ENCODE data around the gene LRRFIP1.

LRRFIP1 gene

GRCh38 chr2:237823544-237823943, 196.2 kb downstream of the LRRFIP1 start:
- H3K4me1 Mint-ChIP-seq, result no peaks in the 10 kb centered on the region
- DNase-seq, result no peak
- peaks cover 4% of the 10 kb centered on the region for H3K27me3 Mint-ChIP-seq (ENCODE audit: low read depth, poor library complexity)
- no peak for TF ChIP-seq CTCF (IDR thresholded peaks at IDR 0.05)
- H3K27ac Mint-ChIP-seq, result no peak overlapping the region
- H3K4me3 Mint-ChIP-seq, result no peak overlapping the region
- no peaks in the 10 kb centered on the region for H3K9me3 Mint-ChIP-seq
- H3K36me3 Mint-ChIP-seq (ENCODE audit: low read depth), result no peaks in the 10 kb centered on the region

GRCh38 chr2:237824085-237824484, 196.7 kb downstream of the LRRFIP1 start:
- H3K9me3 Mint-ChIP-seq, result no peaks in the 10 kb centered on the region
- H3K27ac Mint-ChIP-seq, result no peak overlapping the region
- no peak for DNase-seq
- no peak for TF ChIP-seq CTCF (IDR thresholded peaks at IDR 0.05)
- H3K4me3 Mint-ChIP-seq, result no peak overlapping the region
- H3K27me3 Mint-ChIP-seq (ENCODE audit: low read depth, poor library complexity), result peaks cover 4% of the 10 kb centered on the region
- H3K4me1 Mint-ChIP-seq, result no peaks in the 10 kb centered on the region
- no peaks in the 10 kb centered on the region for H3K36me3 Mint-ChIP-seq (ENCODE audit: low read depth)

- Mint-ChIP-seq H3K27me3 (ENCODE audit: low read depth, poor library complexity) (peaks cover 11% of the 10 kb centered on the region), H3K27ac (no peak overlapping the region), H3K4me1 (peaks cover 7% of the 10 kb centered on the region), H3K36me3 (ENCODE audit: low read depth) (no peaks in the 10 kb centered on the region), H3K4me3 (no peak overlapping the region), H3K9me3 (no peaks in the 10 kb centered on the region)
- no peak for TF ChIP-seq CTCF (IDR thresholded peaks at IDR 0.05)
- DNase-seq, result no peak
These were observed 200.1 kb downstream of the LRRFIP1 start for GRCh38 chr2:237827421-237827987.

Measured in nephron progenitor cell (in vitro differentiated cells).